Nucleus accumbens (tissue), 56 donors: Measurements from ENCODE around the gene AFMID.
"Not testable (repeated sequence)": the region's sequence is repeated elsewhere in the genome, so short reads cannot be mapped to it uniquely, and the experiment has no call there.

Source experiments
- DNase-seq, 56 donors: peaks; one replicate each; lab custom pipeline; 2025; lab: John Stamatoyannopoulos, UW

Gene AFMID

GRCh38 chr17:78186692-78187595 is at the start of gene AFMID, which contains the start of gene TK1:
Gene AFMID (plus strand): TSS chr17:78187362. CDS start chr17:78187371, 9 bp downstream.
Gene TK1 (minus strand): TSS chr17:78187052. CDS start chr17:78186994, 58 bp downstream.
- peak; percentile 61 to 97 (median 91) for DNase-seq

- no peak for DNase-seq
Measured at GRCh38 chr17:78137392-78138203, 49.6 kb upstream of the AFMID start.

- DNase-seq = no peak
Measured at GRCh38 chr17:78138204-78139060, 48.7 kb upstream of the AFMID start.

GRCh38 chr17:78139861-78140168 is 47.3 kb upstream of the AFMID start:
- not testable (repeated sequence) for DNase-seq

GRCh38 chr17:78140169-78141051 is 46.8 kb upstream of the AFMID start:
- DNase-seq = peak in 15 of 56 donors; percentile 15 to 76 (median 40)

GRCh38 chr17:78141437-78142118 is 45.6 kb upstream of the AFMID start:
- no peak for DNase-seq

GRCh38 chr17:78142119-78142861 is 44.9 kb upstream of the AFMID start:
- DNase-seq = no peak

- DNase-seq = no peak
Measured at GRCh38 chr17:78143214-78144146, 43.7 kb upstream of the AFMID start.

- DNase-seq = peak in 46 of 56 donors; percentile 9 to 83 (median 50)
Measured at GRCh38 chr17:78144147-78144719, 42.9 kb upstream of the AFMID start.

- peak in 44 of 56 donors; percentile 17 to 77 (median 50) for DNase-seq
Measured at GRCh38 chr17:78144736-78145641, 42.2 kb upstream of the AFMID start.

GRCh38 chr17:78146471-78146869 is 40.7 kb upstream of the AFMID start:
- DNase-seq = no peak

GRCh38 chr17:78146881-78147280 is 40.3 kb upstream of the AFMID start:
- no peak for DNase-seq

- no peak for DNase-seq
Measured at GRCh38 chr17:78147315-78147998, 39.7 kb upstream of the AFMID start.

- DNase-seq = no peak
Measured at GRCh38 chr17:78148286-78149016, 38.7 kb upstream of the AFMID start.
